ENCODE results near the gene IQCM. TPM values are rescaled to one million over a fixed set of nuclear protein-coding genes. Genes with fewer than 3 reads are reported as not detected.
A peak's percentile ranks its signal among the peaks of the same experiment; 100 is the strongest.

Gene IQCM
- polyA plus RNA-seq, 1 donor (not counting 4 experiments of a cell fraction or from before 2014, with no cell fraction given), result not detected

- Histone ChIP-seq H3K27me3 (ENCODE audit: control insufficient read depth, extremely low read depth, insufficient read depth, low read length) (no peaks in the 10 kb centered on the region), H3K9me3 (ENCODE audit: control insufficient read depth, low read depth, low read length) (no peaks in the 10 kb centered on the region), H2AFZ (ENCODE audit: control insufficient read depth, low read length) (peak overlapping the region; percentile 26), H4K20me1 (ENCODE audit: control insufficient read depth, extremely low read depth, insufficient read depth, low read length) (no peaks in the 10 kb centered on the region), H3K9me1 (ENCODE audit: control insufficient read depth, extremely low read depth, insufficient read depth, low read length) (no peaks in the 10 kb centered on the region), H3K79me2 (ENCODE audit: control insufficient read depth, insufficient read depth, low read length) (no peaks in the 10 kb centered on the region), H3K27ac (ENCODE audit: control insufficient read depth, insufficient read depth, low read length) (no peak overlapping the region), H3K4me2 (ENCODE audit: control insufficient read depth, extremely low read depth, insufficient read depth, low read depth, low read length) (no peak overlapping the region), H3K9ac (ENCODE audit: control insufficient read depth, extremely low read depth, insufficient read depth, low read length) (no peak overlapping the region), H3K4me3 (ENCODE audit: control insufficient read depth in 2 of 3, extremely low read depth in 1 of 3, insufficient read depth in 2 of 3, low read depth in 1 of 3, low read length in 3 of 3) (no peak overlapping the region), H3K4me1 (ENCODE audit: control insufficient read depth, extremely low read depth, insufficient read depth, low read length) (peaks cover 5% of the 10 kb centered on the region), H3K36me3 (ENCODE audit: control insufficient read depth in 2 of 2, extremely low read depth in 1 of 2, insufficient read depth in 2 of 2, low read length in 2 of 2) (no peaks in the 10 kb centered on the region)
- dilution Hi-C loops (cut with MboI; ENCODE audit: extremely low pct_ligation_motif_present, low sequenced_read_pairs), result no loop called here
- no peak for TF ChIP-seq EZH2 (IDR thresholded peaks at IDR 0.05; ENCODE audit: low read length)
- no peak for TF ChIP-seq CTCF (optimal IDR thresholded peaks at IDR 0.05 in 1 of 3, IDR thresholded peaks at IDR 0.05 in 1 of 3, conservative IDR thresholded peaks at IDR 0.05 in 1 of 3; ENCODE audit: extremely low read depth in 1 of 3, insufficient read depth in 2 of 3, low read length in 3 of 3)
- FAIRE-seq, result peak; percentile 82
- no peak for DNase-seq (ENCODE audit: low read depth, low spot score)
These were observed 88.0 kb downstream of the IQCM start for GRCh38 chr4:149727663-149728062.

GRCh38 chr4:149723065-149723464 is 92.6 kb downstream of the IQCM start:
- Histone ChIP-seq H3K9me3 (ENCODE audit: control insufficient read depth, low read depth, low read length) (no peaks in the 10 kb centered on the region), H3K27ac (ENCODE audit: control insufficient read depth, insufficient read depth, low read length) (no peak overlapping the region), H3K4me1 (ENCODE audit: control insufficient read depth, extremely low read depth, insufficient read depth, low read length) (peaks cover 5% of the 10 kb centered on the region), H2AFZ (ENCODE audit: control insufficient read depth, low read length) (no peak overlapping the region), H3K4me3 (ENCODE audit: control insufficient read depth in 2 of 3, extremely low read depth in 1 of 3, insufficient read depth in 2 of 3, low read depth in 1 of 3, low read length in 3 of 3) (no peak overlapping the region), H3K9me1 (ENCODE audit: control insufficient read depth, extremely low read depth, insufficient read depth, low read length) (no peaks in the 10 kb centered on the region), H3K36me3 (ENCODE audit: control insufficient read depth in 2 of 2, extremely low read depth in 1 of 2, insufficient read depth in 2 of 2, low read length in 2 of 2) (no peaks in the 10 kb centered on the region), H3K27me3 (ENCODE audit: control insufficient read depth, extremely low read depth, insufficient read depth, low read length) (no peaks in the 10 kb centered on the region), H3K79me2 (ENCODE audit: control insufficient read depth, insufficient read depth, low read length) (no peaks in the 10 kb centered on the region), H3K4me2 (ENCODE audit: control insufficient read depth, extremely low read depth, insufficient read depth, low read depth, low read length) (no peak overlapping the region), H4K20me1 (ENCODE audit: control insufficient read depth, extremely low read depth, insufficient read depth, low read length) (no peaks in the 10 kb centered on the region), H3K9ac (ENCODE audit: control insufficient read depth, extremely low read depth, insufficient read depth, low read length) (no peak overlapping the region)
- FAIRE-seq, result no peak
- TF ChIP-seq EZH2 (IDR thresholded peaks at IDR 0.05; ENCODE audit: low read length) (no peak), CTCF (optimal IDR thresholded peaks at IDR 0.05 in 1 of 3, IDR thresholded peaks at IDR 0.05 in 1 of 3, conservative IDR thresholded peaks at IDR 0.05 in 1 of 3; ENCODE audit: extremely low read depth in 1 of 3, insufficient read depth in 2 of 3, low read length in 3 of 3) (no peak)
- no peak for DNase-seq (ENCODE audit: low read depth, low spot score)
- dilution Hi-C loops (cut with MboI; ENCODE audit: extremely low pct_ligation_motif_present, low sequenced_read_pairs), result no loop called here
